Smooth muscle cell of the brain vasculature (primary cell): ENCODE data around the gene ACTR2.
"Not testable (repeated sequence)": the region's sequence is repeated elsewhere in the genome, so short reads cannot be mapped to it uniquely, and the experiment has no call there.

Experiments used
- DNase-seq: peaks from one replicate; pipeline ENCODE4 v3.0.0-alpha.2; 2012; ENCODE audit warnings: low read depth, low spot score

ACTR2 gene

DNA sequence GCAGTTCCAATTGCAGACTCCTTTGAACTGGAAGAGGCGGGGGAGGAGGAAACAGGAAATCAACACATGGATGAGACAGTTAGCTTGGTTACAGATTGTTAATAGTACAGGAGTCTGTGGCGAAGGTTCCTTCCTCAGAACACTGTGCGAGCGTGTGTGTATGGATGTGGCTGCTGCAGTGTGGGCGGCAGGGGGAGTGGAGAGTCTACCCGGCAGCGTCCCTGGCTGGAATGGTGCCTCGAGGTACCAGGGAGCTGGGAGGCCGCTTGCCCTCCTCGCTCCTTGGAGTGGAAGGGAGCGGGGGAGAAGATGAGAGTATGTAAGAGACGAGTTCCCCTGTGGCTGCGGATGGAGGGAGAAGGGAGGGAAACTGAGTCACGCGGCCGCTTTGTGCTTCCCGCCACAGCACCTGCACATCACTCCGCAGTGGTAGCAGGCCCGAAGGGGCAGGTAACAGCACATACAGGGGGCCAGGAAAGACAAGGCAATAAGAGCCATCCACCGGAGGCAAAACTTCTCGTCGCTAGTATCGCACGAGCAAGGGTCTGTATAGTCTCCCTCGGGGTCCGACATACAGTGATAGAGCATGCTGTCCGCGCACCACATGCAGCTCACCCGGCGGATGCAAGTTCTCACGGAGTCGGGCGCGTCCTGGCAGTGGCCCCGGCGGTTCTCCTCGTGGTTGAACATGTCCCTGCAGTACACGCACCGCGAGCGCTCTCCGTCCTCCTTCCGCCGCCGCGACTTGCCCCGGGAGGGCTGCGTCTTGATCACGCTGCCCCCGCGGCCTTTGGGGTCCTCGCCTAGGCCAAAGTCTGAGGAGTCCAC is 85.7 kb downstream of the ACTR2 start:
- DNase-seq = no peak

DNA sequence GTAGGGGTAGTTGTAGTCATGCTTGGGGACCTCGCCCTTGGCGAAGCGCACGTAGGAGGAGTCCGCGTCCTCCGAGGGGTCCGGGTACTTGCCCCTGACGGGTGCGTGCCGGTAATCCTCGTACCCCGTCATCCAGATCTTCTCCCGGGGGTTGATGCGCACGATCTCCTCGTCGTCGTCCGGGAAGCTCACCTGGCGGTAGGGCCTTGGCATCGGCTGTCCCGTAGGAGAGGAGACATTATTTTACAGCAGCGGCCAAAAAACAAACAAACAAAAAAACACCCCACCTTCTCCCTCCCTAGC is 86.3 kb downstream of the ACTR2 start:
- no peak for DNase-seq

DNA sequence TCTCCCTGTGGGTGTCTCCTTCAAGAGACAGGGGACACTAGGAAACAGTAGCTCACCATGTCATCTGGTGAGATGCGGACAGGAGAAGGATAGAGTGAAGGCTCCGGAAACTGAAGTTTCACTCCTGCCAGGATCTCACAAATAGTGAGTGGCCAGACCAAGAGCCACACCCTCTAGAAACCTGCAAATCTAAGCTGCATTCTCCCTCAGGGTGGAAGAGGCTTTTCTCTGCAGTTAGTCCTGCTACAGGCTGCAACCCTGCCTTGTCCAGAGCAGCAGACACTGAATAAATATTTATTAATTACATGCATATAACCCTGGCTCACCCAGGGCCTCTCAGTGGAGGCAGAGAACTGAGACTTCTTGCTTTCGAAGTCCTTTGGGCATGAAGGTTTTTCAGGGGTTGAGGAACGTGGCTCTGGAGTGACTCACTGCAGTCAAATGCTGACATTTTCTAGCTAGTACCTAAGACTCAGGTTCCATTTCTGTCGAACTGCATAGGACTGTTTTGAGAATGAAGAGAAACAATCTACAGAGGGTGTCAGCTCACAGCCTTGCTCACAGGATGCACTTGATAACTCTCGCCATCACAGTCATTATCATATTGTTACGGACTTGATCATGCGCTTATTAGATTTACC is 87.3 kb downstream of the ACTR2 start:
- DNase-seq = no peak

DNA sequence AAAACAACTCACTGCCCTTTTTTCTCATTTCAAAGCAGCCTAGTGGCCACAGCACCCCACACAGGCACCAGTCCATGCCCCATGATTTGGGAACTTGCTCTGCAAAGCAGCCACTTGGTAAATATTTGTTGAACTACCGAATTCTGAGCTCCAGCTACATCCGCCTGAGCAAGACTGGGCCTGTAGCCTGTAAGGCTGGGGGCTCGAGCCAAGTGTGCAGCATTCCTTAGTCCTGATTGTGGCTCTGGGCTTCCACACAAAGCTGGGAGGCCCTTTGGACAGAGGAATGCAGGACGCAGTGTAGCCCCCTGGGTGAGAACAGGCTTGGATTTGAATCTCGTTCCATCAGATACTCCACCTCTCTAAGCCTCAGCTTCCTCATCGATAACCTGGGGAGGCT is 88.4 kb downstream of the ACTR2 start:
- no peak for DNase-seq

DNA sequence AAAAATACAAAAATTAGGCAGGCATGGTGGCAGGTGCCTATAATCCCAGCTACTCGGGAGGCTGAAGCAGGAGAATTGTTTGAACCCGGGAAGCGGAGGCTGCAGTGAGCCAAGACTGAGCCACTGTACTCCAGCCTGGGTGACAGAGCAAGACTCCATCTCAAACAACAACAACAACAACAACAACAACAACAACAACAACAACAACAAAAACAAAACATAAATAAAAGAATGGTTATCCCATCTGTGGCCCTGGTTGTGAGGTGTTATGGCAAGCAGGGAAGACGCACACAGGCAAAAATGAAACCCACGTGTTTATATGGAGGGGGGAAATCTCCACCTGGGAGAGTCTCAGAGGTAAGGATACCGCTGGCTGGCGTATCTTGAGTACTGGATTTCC is 89.7 kb downstream of the ACTR2 start:
- DNase-seq = not testable (repeated sequence)

DNA sequence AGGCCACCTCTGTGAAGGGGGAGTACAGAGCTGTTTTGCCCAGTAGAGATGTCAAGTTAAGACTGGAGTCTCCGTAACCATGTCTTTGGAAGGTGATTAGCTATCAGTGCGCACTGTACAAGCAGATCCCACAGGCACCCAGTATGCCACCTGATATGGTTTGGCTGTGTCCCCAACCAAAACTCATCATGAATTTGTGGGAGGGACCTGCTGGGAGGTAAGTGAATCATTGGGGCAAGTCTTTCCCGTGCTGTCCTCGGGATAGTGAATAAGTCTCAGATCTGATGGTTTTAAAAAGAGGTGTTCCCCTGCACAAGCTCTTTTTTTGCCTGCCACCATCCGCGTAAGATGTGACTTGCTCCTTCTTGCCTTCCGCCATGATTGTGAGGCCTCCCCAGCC is 90.2 kb downstream of the ACTR2 start:
- no peak for DNase-seq

DNA sequence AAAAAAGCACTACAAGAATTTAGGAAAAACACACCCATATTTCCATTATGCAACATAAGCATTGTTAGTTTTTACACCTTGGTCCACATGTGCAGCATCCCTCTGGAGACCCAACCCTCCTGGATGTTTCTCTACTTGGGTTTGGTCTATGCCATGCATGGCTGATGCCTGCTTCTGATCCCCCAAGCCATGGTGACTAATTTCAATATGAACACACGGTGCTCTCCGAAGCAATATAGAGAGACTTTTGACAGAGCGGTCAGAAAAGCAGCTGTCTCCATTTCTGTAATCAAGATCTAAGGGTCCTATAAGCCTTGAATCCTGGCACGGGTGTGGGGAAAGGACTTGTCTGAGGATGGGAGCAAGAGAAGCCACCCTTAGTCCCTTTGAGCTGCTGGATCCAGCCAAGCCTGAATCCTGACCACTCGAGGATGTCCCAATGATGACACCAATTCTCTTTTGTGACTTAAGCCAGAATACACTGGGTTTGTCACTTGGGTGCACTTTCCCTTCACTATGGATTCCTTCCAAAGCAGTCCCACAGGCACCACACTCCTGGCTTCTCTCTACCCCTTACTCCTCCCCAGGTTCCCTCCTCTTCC is 91.5 kb downstream of the ACTR2 start:
- no peak for DNase-seq

DNA sequence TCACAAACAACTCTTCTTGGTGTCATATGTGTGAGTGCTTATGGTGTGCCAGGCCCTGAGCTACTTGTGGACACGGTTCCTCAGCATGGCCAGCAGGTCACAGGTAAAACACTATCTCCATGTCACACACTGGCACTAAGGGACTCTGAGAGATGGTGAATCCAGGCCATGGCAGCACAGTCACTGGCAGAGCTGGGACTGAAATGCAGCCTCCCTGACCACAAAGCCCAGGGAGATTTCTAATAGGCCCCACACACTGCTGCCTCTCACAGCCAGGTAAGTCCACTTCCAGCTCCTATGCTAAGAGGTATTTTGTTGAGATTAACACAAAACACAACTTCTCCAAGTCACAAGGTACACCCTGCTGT is 92.0 kb downstream of the ACTR2 start:
- no peak for DNase-seq

DNA sequence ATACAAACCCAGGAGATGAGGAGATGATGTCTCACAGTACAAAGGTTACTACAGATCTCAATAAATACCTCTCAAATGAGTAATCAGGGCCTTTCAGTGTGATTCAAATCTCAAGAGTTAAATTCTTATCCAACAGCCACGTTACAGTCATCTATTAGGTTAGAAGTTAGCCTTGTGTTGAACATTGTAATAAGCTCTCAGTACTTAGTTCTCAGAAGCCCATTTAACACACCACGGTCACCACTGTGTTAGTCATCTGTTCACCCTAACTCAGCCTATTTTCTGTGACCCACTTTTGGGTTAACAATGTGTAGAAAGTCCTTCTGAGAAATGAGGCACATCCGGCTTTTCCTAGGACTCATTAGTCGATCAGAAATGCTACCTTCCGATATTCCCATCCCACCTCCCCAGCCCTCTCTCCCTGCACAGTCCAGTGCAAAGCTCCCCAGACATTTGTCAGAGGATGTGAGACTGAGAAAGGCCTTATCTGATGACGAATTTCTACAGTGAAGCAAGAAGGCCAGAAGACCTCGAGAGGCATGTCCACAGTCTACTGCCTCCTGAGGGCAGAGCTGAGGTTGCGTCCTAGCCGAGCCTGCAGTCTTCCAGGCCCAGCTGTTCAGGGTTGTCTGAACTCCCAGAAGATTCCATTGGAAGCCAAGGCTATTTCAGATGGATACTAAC is 92.6 kb downstream of the ACTR2 start:
- no peak for DNase-seq
